AG10803 (cell line): ENCODE data around the gene KRT6C.

Experiments used
- DNase-seq: peaks from one replicate; pipeline ENCODE4 v3.0.0; 2010; ENCODE audit warnings: low read depth
- H3K4me3 ChIP-seq: 2 replicates; pipeline ENCODE4 v1.5.1; 2011; ENCODE audit warnings: mild to moderate bottlenecking, low read length, control low read depth
- TF ChIP-seq, protein P1 (sequence below): conservative IDR thresholded peaks from 2 replicates; pipeline ENCODE4 v1.5.1; 2011; ENCODE audit warnings: mild to moderate bottlenecking, low read length, control low read depth, inconsistent platforms

Gene KRT6C

DNA sequence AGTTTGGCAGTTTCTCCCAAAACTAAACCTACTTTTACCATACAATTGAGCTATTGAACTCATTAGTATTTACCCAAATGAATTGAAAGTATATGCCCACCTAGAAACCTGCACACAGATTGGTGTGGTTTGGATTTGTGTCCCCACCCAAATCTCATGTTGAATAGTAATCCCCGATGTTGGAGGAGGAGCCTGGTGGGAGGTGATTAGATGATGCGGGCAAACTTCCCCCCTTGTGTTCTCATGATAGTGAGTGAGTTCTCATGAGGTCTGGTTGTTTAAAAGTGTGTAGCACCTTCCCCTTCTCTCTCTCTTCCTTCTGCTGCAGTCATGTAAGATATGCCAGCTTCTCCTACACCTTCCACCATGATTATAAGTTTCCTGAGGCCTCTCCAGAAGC is 4.0 kb upstream of the KRT6C start:
- TF ChIP-seq, protein P1, sequence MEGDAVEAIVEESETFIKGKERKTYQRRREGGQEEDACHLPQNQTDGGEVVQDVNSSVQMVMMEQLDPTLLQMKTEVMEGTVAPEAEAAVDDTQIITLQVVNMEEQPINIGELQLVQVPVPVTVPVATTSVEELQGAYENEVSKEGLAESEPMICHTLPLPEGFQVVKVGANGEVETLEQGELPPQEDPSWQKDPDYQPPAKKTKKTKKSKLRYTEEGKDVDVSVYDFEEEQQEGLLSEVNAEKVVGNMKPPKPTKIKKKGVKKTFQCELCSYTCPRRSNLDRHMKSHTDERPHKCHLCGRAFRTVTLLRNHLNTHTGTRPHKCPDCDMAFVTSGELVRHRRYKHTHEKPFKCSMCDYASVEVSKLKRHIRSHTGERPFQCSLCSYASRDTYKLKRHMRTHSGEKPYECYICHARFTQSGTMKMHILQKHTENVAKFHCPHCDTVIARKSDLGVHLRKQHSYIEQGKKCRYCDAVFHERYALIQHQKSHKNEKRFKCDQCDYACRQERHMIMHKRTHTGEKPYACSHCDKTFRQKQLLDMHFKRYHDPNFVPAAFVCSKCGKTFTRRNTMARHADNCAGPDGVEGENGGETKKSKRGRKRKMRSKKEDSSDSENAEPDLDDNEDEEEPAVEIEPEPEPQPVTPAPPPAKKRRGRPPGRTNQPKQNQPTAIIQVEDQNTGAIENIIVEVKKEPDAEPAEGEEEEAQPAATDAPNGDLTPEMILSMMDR, result no peak
- no peak overlapping the region for H3K4me3 ChIP-seq
- DNase-seq, result no peak

- no peak for DNase-seq
- TF ChIP-seq, protein P1, result no peak
- no peak overlapping the region for H3K4me3 ChIP-seq
These were observed 607 bp upstream of the KRT6C start for GRCh38 chr12:52474212-52474611.

DNA sequence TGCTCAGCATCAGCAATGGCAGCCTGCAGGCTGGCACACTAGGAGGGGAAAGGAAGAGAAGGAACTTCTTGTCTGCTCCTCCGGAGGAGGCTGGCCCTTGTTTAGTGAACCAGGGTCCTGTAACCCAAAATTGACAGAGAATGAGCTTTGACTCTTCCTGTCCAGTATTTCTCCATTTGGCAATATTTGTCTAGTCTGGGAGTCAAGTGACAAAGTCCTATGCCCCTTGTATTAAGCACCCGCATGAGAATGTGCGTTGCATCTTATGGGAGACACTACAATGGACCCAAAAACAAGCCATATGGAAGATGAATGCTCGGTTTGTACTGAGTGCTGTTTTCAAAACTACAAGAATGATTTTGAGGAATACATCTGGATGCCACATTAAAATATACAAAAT is 3.8 kb downstream of the KRT6C start:
- TF ChIP-seq, protein P1, result no peak
- DNase-seq, result no peak
- no peak overlapping the region for H3K4me3 ChIP-seq

- H3K4me3 ChIP-seq, result no peak overlapping the region
- TF ChIP-seq, protein P1, result no peak
- no peak for DNase-seq
These were observed 8.7 kb downstream of the KRT6C start for GRCh38 chr12:52464897-52465296.

GRCh38 chr12:52461693-52462092 is 11.9 kb downstream of the KRT6C start:
- no peak overlapping the region for H3K4me3 ChIP-seq
- TF ChIP-seq, protein P1, result no peak

GRCh38 chr12:52458861-52459260 is 14.7 kb downstream of the KRT6C start:
- TF ChIP-seq, protein P1, result no peak
- DNase-seq, result no peak
- H3K4me3 ChIP-seq, result no peak overlapping the region

More at GRCh38 chr12:52461693-52462092, 11.9 kb downstream of the KRT6C start:
- DNase-seq, result no peak

DNA sequence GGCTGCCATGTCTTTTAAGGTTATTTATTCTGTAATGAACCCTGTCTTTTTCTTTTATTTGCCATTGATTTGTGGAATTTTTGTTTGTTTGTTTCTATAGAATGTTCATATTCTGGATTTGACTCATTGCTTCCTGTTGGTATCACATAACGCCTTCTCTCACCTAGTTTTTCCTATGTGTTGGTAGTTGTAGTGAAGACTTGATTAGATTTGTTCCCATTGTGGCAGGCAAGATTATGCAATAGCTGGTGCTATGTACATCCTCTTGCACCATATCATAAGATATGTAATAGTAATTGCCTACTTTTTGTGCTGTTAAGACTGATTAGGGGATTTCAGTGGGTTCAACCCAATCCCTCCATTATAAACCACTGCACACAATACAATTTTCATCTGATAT is 17.8 kb downstream of the KRT6C start:
- H3K4me3 ChIP-seq, result no peak overlapping the region
- no peak for DNase-seq
- TF ChIP-seq, protein P1, result no peak
